Measurements from ENCODE around the gene NOLC1. TPM values are rescaled to one million over a fixed set of nuclear protein-coding genes. Genes with fewer than 3 reads are reported as not detected.

The NOLC1 gene
- total and polyA plus RNA-seq, 2 of the 4 experiments (the other 2 are of a cell fraction): 43.2 to 55.3 TPM

- Histone ChIP-seq H3K27me3 (ENCODE audit: control insufficient read depth, insufficient read depth, low read length) (no peaks in the 10 kb centered on the region), H2BK15ac (ENCODE audit: low read depth, low read length) (no peak overlapping the region), H2AFZ (replicated peaks; ENCODE audit: low read length, poor library complexity) (peak overlapping the region; percentile 25), H4K20me1 (ENCODE audit: insufficient read depth, low read length) (peaks cover 61% of the 10 kb centered on the region), H3K9me1 (ENCODE audit: insufficient read depth, low read length) (peaks cover 37% of the 10 kb centered on the region), H2BK120ac (ENCODE audit: low read depth, low read length) (no peak overlapping the region), H2BK20ac (ENCODE audit: low read depth, low read length) (no peak overlapping the region), H3K79me1 (ENCODE audit: low read depth in 1 of 2, low read length in 2 of 2) (peaks cover 16 to 70% of the 10 kb centered on the region in 2 experiments), H3K23ac (ENCODE audit: low read depth, low read length) (no peak overlapping the region; the same call in 1 of the 2 replicates), H3K36me3 (ENCODE audit: control insufficient read depth, insufficient read depth, low read length) (peaks cover 75% of the 10 kb centered on the region), H2AK9ac (replicated peaks; ENCODE audit: low read depth, low read length, poor library complexity) (no peak overlapping the region), H4K8ac (ENCODE audit: low read depth in 2 of 2, low read length in 2 of 2) (no peak overlapping the region), H4K91ac (ENCODE audit: insufficient read depth, low read depth, low read length) (no peak overlapping the region), H3K56ac (ENCODE audit: extremely low read depth, insufficient read depth, low read length) (no peak overlapping the region), H3K18ac (ENCODE audit: low read depth, low read length) (no peak overlapping the region), H3K27ac (ENCODE audit: insufficient read depth, low read length) (no peak overlapping the region), H3K4ac (ENCODE audit: low read depth, low read length) (no peak overlapping the region; the same call in 1 of the 2 replicates), H2AK5ac (ENCODE audit: low read depth, low read length) (no peak overlapping the region), H3K9me3 (ENCODE audit: control insufficient read depth, insufficient read depth, low read length) (no peaks in the 10 kb centered on the region), H3K4me1 (ENCODE audit: control insufficient read depth, insufficient read depth, low read length) (no peaks in the 10 kb centered on the region), H3K9ac (ENCODE audit: low read depth, low read length) (no peak overlapping the region), H3K4me2 (ENCODE audit: low read depth, low read length) (no peak overlapping the region), H3K4me3 (ENCODE audit: insufficient read depth, low read depth, low read length) (no peak overlapping the region), H4K5ac (ENCODE audit: low read depth, low read length) (no peak overlapping the region), H3K14ac (replicated peaks; ENCODE audit: low read depth, low read length) (no peak overlapping the region), H2BK5ac (ENCODE audit: low read depth, low read length, poor library complexity, severe bottlenecking) (no peak overlapping the region)
- TF ChIP-seq CHD1 (IDR thresholded peaks at IDR 0.05; ENCODE audit: low read depth, low read length) (no peak), RFX5 (IDR thresholded peaks at IDR 0.05; ENCODE audit: low read depth, low read length) (no peak), ELK1 (IDR thresholded peaks at IDR 0.05; ENCODE audit: borderline replicate concordance, low read depth, low read length) (no peak), BHLHE40 (IDR thresholded peaks at IDR 0.05; ENCODE audit: low read depth, low read length) (no peak), MAZ (IDR thresholded peaks at IDR 0.05; ENCODE audit: borderline replicate concordance, low read depth, low read length) (no peak), POLR2A (IDR thresholded peaks at IDR 0.05; ENCODE audit: low read depth, low read length) (no peak), MXI1 (IDR thresholded peaks at IDR 0.05; ENCODE audit: borderline replicate concordance, low read depth, low read length) (no peak), CEBPB (IDR thresholded peaks at IDR 0.05; ENCODE audit: low read depth, low read length) (no peak), RAD21 (IDR thresholded peaks at IDR 0.05; ENCODE audit: low read length) (no peak)
- dilution Hi-C loops (cut with HindIII; ENCODE audit: low sequenced_read_pairs, unreplicated experiment): no loop called here
- ChIA-PET POLR2A (ENCODE audit: unreplicated experiment) (no interaction called here), CTCF (no interaction called here)
- in situ Hi-C loops (cut with MboI; ENCODE audit: low sequenced_read_pairs): no loop called here
- no peak for DNase-seq
- no peak for ATAC-seq (ENCODE audit: low read depth)
- intact Hi-C loops (cut with micrococcal nuclease): no loop called here
- no CpG with 5 or more reads among the region's 2 CpGs for WGBS, 2 experiments (ENCODE audit: extremely low coverage in 2 of 2, insufficient read length in 1 of 2)
- TSS peak; percentile 64 for BruUV-seq (replicated peaks)
Measured at GRCh38 chr10:102106998-102107397, 45.2 kb upstream of the NOLC1 start.

All from IMR-90 (cell line).